GM18499 (cell line): ENCODE data around the gene WSCD1.

Experiments used
- ATAC-seq: cut with Tn5 transposase; IDR thresholded peaks from one replicate; pipeline ENCODE4 v1.9.1; 2021; ENCODE audit warnings: moderate number of reproducible peaks; ENCODE audit not compliant: insufficient read depth, unreplicated experiment

Gene WSCD1

DNA sequence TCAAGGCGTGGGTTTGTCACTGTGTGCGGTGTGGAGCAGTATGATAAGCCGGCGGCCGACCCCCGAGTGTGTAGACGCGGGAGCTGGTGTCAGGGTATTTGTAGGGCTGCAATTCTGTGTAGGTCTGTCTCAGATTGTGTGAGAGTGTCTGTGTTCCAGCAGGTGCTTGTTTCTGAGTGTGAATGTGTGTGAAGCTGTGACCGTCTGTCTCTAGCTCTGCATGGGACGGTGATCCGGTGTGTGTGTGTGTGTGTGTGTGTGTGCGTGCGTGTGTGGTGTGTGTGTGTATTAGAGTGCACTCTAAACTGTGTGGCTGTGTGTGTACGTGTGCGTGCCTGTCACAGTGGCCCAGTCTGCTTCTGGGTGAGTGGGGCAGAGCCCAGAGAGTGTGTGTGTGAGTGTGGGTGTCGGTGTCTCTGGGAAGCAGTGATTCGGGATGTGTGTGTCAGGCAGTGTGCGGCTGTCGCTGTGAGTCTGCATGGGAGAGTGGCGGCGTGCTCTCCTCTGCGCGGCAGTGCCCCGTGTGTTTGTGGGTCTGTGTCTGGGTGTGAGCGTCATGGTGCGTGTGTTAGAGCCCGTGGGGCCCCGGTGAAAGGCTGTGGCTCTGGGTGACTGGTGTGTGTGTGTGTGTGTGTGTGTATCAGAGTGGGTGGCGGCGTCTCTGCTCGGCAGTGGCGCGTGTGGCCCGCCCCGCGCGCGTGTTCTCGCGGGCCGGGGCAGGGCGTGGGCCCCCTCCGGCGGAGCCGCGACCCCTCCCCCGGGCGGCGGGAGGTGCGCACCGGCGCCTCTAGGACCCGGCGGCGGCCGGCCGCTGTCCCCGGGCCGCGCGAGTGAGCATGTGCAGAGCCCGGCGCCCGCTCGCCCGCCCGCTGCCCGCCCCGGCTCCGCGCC lies at the start of gene WSCD1:
Gene WSCD1 (plus strand): TSS at position 841 of the 891 bp plus-strand sequence. CDS start 10,280 bp downstream, outside the sequence.
- no peak for ATAC-seq

DNA sequence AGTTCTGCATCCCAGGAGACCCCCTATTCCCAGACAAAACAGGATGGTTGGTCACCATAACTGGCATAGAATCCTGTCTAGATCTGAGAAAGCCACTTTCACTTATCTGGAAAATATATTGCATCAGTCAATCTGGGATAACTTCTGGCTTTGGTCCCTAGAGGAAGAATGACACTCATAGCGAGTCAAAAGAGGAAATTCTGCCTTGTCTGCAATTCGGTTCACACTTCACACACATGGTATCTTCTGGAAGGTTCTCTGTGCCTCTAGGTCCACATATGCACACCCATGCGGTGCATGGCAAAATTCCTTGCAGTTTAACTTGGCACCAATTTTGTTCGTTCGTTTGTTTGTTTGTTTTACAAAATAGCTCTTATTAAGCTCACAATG lies 49.2 kb upstream of the WSCD1 start:
- no peak for ATAC-seq

DNA sequence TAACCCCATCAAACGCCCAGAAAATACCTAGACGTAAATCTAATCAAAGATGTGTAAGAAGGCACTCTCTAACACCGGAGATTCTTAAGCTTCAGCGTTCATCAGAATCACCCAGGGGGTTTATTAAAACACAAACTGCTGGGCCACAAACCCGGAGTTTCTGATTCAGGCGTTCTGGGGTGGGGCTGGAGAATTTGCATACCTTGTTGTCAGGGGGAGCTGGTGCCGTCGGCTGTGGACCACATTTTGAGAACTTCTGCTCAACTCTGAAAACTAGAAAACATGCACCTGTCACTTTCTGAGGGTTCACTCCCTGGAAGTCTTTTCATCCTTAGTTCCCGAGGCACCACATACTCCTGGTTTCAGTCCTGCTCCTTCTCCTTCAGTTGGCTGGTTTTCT lies 48.6 kb upstream of the WSCD1 start:
- no peak for ATAC-seq

DNA sequence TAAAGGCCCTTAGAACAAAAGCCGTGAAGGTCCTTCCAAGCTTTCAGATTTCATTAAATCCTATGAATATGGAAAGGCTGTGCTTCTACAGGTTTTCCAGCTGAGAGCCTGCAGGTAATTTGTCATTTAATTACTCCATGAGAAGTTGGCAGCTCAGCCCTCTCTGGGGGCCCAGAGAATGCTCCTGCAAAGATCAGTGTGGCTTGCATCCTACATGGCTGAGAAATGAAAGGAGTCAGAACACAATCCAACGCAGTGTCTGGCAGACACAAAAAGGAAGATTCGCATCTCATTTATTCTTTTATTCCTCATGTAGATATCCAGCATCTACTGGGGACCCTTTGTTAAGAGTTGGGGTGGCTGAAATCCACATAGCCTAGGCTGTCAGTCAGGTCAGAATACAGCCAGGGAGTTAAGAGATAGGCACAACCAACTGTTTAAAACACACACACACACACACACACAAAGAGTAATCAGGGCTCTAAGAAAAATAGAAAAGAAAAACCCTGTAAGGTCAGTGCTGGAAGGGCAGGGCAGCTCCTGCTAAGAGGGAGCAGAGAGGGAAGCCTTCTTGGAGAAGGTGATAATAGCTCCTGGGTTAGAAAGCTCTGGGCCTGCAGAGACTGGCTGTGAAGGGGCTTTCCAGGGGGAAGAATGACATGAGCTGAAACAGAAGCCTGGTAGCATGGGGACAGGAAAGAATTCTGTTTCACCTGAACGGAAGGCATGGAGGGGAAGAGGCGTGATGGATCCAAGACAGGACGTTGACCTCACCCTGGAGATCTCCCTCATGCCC lies 46.9 kb upstream of the WSCD1 start:
- ATAC-seq: no peak

DNA sequence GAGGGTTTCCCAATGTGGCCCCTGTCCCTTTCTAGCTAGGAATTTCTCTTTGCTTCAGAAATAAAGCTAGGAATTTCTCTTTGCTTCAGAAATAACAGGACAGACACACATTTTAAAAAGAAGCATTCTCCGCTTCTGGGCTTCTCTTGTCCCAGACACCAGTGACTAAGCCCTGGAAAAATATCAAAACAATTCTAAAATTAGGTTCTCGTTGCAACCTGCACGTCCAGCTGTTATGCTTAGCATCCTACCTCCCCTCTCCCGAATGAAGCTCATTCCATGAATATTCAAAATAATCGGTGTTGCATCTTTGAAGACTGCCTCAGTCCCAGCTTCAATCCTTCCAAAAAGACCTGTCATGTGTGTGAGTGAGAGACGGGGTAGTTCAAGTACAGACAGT lies 45.6 kb upstream of the WSCD1 start:
- no peak for ATAC-seq

DNA sequence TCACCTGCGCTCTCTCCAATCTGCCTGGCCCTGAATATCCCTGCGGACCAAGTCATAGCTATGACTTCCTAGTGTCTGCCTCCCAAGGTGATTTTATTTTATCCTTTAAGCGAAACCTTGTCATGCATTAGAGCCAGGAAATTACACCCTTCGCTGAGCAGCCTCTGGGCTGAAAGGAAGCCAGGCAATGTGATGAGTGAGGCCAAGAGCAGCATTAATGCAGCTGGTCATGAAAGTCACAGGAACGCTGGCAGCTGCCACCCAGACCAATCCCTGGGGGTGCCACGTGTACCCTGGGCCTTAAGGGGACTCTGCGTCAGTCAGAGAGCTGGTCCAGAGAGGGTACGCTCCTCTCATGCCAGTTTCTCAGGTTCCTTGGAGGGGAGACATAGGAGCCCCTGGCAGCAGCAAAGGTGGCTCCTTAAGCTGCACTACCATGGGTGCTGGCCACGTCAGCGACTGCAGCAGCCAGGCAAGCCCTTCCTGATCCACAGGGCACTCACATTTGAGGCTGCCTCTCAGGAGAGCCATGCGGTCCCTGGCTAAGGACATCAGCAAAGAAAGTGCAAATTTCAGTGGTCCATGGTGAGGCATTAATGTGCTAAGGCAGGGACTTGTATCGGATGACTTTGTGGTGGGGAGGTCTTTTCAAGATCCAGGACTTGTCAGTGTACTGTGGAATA lies 42.7 kb upstream of the WSCD1 start:
- no peak for ATAC-seq

DNA sequence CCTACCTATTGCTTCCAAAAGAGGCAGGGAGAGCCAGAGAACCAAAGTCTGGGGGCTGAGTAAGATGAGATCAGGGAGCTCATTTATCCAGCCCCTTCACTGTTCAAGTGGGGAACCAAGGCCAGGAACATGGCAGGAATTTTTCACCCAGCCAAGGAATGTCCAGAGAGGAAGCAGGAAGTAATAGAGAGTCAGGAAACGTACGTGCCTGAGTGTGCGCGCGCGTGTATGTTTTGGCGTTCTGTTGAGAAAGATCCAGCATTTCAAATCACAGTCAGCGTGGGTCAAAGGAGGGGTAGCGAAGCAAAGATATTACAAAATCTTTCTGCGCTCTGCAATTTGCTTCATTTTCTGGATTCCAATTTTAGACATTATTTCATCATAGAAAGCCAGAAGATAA lies 41.9 kb upstream of the WSCD1 start:
- ATAC-seq: no peak

DNA sequence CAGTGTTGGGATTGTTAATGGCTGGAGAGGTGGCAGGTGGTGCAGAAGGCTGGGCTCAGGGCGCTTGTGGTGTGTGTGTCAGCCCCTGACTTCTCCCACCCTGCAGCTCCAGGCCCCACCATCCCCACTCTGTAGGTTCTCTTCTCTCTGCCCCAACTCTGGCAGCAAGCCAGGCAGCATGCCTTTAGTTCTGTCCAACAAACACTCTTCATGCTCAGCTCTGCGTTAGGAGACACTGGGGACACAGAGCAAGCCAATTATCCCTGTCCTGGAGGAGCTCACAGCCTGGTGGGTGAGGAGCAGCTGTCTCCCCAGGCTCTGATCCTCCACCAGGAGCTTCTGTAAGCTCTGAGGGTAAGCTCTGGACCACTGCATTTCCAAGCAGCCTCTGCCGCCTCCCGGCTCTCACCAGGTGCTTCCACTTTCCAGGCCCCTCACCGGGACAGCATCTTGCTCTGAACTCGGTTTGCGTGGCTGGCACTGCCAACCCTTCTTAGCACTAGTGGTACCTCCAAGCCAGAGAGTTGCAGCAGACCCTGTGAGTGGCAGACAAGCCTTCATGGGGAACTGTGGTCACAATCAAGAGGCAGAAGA lies 34.3 kb upstream of the WSCD1 start:
- ATAC-seq: no peak

DNA sequence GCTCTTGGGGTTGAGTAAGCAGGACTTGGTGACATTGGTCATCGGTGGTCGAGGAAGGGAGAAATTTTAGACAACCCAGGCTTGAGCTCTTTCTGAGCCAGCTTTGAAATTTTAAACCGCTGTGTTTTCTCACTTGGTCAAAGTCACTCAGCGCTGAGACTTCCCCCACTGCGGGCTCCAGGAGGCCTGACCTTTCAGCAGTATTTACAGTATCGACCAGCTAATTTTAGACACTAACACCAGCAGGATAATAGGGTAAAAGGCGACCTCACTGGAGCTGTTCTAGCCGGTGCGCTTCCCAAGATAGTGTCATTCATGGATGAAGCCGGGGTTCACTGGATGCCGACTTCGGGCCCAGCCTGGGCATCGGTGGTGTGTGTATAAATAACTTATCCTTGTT lies 29.7 kb upstream of the WSCD1 start:
- ATAC-seq: no peak

DNA sequence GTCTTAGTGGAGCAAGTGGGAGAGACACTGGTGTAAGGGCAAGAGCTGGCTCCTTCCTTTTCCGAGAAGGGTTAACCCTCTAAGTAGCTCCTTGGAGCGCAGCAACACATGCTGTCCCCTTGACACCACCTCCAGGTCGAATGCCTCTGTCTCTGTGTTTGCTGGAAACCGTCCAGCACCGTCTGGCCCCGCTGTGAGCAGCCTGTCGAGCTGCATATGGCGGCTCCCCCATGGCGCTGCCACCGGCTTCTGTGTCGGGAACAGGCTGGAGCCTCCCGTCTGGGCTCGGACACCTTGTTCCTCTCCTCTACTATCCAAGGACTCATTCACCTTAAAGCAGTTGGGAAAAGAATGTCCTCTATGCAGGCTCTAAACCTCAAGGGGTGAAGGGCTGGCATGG lies 28.9 kb upstream of the WSCD1 start:
- ATAC-seq: no peak

DNA sequence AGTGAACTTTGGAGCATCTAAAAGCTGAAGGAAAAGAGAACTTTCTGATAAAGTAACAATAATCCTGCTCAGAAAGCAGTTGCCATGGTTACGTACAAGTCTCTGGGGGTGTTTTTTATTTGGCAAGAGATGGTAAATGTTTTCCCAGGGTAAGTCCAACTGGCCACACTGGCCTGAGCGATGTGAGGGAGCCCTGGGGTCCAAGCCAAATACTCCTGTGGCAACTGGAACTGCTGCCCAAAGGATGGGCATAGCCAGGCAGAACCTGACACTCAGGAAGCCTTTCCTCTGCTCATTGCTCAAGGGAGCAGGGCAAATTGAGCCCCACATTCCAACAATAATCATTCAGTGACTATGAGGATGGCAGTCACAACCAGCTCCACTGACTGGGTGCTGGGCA lies 26.8 kb upstream of the WSCD1 start:
- ATAC-seq: no peak

DNA sequence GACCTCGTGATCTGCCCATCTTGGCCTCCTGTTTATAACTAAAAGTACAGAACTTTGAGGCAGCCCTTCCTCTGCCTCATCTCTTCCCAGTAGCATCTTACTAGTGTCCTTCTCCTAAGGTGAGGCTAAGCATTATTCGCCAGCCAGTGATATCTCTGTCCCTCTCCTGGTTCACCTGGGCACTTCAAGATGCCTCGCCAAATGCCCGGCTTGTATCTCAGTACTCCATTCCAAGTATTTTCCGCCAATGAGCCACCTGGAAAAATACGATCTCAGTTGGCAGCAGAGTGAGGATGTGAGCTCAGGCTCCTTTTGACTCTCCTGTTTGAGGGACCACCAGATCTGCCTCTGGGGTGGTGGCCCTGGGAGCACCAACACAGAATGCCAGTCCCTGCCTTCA lies 25.9 kb upstream of the WSCD1 start:
- ATAC-seq: no peak

DNA sequence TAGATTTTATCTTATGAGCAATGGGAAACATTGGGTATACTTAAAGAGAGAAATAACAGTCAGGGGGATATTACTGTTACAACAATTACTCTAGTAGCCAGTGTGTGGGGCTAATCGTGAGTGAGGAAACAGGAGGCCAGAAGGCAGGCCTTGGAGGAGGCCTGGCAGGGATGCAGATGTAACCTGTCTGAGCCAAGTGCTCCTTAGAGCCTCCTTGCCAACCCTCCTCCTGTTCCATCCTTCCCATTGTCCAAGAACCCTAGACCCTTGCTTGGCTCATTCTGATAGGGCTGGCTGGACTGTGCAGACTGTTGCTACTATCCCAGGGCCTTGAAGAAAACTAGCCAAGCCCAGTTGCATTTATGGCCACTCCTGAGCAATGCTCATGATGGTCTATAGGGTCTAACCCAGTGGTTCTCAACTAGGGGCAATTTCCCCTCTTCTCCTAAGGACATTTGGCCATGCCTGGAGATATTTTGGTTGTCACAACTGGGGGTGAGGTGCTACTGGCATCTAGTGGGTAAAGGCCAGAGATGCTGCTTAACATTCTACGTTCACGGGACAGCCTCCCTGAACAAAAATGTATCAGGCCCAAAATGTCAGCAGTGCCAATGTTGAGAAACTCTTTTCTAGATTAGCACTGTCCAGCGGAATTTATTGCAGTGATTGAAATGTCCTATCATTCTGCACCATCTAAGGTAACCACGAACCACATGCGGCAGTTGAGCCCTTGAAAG lies 24.4 kb upstream of the WSCD1 start:
- ATAC-seq: no peak

DNA sequence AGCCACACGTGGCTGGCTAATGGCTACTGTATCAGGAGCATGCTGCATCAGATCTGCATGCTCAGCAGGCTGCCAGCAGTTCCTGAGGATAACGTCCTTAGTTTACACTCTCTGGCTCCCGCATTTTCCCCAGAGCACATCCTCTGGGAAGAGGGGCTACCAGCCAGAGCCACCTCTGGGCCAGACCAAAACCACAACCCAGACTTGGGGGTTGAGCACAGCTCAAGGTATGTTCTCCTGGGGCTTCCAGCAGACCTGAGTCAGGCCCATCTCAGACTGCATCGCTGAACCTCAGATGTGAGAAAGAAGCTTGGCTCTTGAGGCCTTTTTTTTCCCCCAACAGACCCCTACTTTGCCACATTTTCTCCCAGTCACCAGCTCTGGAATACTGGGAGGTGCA lies 23.7 kb upstream of the WSCD1 start:
- no peak for ATAC-seq

DNA sequence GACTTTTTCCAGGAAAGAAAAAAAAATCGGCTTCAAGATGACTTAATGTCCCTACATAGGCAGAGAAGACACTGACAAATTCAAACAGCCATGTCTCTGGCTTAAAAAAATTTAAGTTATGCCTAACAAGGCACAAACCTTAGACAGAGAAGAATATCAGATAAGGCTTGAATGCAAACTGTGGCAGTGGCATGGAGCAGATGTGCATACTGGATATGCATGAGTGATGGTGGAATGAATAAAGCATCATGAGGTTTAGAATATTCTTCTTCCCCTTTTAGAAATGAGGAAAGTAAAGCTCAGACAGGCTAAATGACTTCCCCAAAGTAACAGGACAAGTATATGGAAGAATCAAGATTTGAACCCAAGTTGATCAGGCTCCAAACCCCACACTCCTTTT lies 23.2 kb upstream of the WSCD1 start:
- ATAC-seq: no peak

DNA sequence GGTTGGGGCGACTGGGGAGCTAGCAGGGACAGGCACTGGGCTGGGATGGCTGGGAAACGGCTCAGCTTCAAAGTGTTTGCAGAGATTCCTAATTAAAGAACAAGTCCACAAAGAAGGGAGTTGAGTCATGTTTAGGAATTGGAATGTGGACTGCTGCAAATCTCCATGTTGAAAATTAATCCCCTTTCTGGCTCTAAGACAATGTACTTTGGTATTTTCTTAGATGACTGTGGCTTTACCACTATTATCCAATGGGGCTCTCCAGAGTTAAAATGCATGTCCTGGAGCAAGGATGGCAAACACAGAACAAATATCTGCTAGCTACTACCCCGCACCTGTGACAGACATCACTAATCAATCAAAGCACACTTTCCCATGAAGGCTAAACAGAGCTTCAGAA lies 22.2 kb upstream of the WSCD1 start:
- no peak for ATAC-seq

DNA sequence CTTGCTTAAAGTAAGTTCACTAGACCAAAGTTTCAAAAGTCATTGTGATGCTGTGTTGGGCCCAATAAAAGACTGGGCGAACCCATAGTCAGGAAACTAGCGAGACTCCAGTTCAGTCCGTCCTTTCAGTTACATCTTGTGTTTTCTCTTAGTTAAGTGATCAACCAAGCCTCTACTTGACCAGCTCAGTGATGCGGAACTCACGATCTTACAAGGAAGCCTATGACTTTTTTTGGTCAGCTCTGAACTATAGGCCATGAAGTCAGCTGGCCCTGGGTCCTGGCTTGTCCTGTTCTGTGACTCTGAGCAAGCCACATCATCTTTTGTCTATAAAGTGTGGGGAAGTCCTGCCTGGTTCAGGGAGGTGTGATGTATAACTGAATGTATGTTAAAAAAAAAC lies 21.7 kb upstream of the WSCD1 start:
- no peak for ATAC-seq

DNA sequence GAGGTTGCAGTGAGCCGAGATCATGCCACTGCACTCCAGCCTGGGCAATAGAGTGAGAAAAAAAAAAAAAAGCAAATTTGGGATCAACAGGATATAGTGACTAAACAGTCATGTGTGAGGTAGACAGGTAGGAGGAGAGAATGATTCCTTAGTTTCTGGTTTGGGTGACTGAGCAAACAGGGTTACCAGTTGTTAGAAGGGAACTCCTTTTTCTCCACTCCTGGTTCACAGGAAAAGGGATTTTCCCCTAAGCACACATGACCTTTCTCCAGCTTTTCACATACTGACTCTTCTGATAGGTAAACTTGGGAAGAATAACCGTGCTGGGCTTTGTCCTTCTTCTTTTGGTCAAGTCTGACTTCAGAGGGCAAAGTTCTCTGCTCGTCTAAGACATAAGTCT lies 17.3 kb upstream of the WSCD1 start:
- no peak for ATAC-seq

DNA sequence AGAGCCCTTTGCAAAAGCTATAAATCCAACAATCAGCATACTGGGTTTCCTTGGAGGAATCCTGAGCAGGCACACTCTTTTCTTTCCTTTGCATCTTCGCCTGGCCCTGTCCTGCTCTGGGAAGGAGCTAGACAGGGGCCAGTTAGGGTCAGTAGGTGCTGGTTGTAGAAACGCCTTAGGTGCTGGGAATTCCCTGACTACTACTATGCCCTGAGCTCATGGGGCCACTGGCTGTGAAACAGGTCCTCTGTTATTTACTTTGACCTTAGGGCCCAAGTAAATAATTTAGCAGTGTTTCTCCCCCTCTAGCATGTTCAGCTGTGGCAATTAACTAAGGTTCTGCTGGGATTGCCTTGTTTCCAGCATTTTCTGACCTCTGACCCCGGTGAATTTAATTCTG lies 15.8 kb upstream of the WSCD1 start:
- ATAC-seq: no peak

DNA sequence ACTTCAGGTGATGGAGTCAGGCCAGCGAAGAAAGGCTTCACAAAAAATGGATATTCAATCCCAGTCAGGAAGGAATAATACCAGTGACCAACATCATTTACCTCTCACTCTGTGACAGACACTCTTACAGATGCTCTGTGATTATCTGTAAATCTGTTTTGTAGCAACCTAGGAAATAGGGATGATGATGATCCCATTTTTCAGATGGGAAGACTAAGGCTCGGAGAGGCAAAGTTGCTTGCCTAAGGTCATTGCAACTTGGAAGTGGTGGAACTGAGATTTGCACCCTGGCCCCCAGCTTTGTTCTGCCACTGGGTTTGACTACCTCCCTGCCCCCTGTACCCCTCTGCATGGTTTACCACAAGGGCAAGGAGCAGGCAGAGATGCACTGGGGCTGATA lies 14.1 kb upstream of the WSCD1 start:
- ATAC-seq: no peak
